GM21576 (cell line): ENCODE data around the gene MID1.

Source experiments
- ATAC-seq: cut with Tn5 transposase; IDR thresholded peaks from one replicate; pipeline ENCODE4 v1.9.1; 2021; ENCODE audit warnings: mild to moderate bottlenecking, moderate library complexity; ENCODE audit not compliant: unreplicated experiment

Gene MID1

GRCh38 chrX:10450229-10450958 lies 170.0 kb downstream of the MID1 start:
- no peak for ATAC-seq

DNA sequence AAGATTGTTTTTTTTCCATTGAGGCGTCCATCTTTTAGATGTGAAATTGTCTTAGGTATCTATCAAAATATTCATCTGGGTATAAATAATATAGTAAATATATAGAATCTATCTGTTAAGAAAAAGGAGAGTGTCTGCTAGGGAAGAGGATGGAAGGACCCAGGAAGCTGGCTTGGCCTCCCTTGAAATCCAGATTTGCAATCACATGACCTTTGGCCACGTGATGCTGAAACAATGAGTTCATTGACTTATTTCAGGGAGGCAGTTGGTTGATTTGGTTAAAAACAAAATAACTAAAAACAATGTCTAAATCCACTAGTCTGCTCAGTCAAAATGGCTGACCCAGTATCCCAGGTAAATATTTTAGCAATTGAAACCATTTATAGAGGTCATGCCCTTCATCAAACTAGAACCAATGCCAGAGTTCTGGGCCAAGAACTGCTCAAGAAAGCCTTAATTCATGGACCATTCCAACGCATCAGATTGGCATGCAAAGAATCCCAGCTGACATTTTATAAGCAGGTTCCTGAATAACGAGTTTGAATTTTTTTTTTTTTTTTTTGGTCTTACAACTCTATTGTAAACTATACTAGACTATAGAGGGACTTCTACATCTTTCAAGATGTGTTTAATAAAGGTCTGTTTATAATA lies 172.7 kb downstream of the MID1 start:
- ATAC-seq, result no peak

DNA sequence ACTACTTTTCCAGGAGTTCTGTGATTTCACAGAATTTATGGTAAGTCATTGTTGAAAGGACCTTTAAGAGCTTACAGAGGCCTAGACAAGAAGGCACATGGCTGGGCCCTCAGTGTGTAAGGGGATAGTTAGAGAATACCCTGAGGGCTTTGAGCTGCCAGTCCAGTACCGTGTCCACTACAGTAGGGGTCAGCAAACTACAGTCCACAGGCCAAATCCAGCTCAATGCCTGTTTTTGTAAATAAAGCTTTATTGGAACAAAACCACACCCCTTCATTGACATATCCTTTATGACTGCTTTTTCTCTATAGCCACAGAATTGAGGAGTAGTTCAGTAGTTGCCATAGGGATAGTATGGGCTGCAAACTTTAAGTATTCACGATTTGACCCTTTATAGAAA lies 176.2 kb downstream of the MID1 start:
- ATAC-seq, result no peak

- ATAC-seq, result no peak
Measured at GRCh38 chrX:10441464-10441863, 178.9 kb downstream of the MID1 start.

- no peak for ATAC-seq
Measured at GRCh38 chrX:10433296-10433965, 187.0 kb downstream of the MID1 start.

- no peak for ATAC-seq
Measured at GRCh38 chrX:10429908-10430307, 190.5 kb downstream of the MID1 start.

DNA sequence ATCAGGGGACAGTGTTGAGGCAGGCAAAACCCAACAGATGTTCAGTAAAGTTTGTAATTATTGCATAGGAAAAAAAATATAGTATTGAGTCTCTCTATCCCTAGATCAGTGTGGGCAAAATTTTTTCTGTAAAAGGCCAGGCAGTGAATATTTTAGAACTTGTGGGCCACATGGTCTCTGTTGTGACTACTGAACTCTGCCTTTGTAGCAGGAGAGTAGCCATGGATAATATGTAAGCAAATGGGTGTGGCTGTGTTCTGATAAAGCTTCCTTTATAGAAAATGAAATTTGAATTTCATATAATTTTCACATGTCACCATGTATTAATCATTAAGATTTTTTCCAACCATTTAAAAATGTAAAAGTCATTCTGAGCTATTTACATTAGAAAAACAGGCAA lies 193.1 kb downstream of the MID1 start:
- ATAC-seq, result no peak

- ATAC-seq, result no peak
Measured at GRCh38 chrX:10423716-10424115, 196.7 kb downstream of the MID1 start.

DNA sequence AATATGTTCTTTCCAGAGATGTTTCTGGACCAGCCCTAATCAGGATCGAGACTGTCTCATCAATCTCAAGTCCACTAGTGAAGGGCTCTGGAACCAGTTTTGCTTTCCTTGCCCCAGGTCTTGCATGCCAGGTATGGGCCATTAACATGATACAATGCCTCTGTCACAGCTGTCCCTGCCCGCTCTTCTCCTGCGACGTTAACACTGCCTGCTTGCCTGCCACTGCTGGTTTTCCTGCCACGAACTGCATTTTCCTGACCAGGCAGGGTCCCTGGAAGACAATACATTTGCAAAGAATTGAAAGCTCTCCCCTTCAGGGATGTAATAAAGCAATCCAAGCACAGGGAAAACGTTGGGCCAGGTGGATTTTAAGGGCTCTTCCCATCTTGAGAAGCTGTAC lies 200.3 kb downstream of the MID1 start:
- ATAC-seq, result no peak

GRCh38 chrX:10416424-10416823 lies 204.0 kb downstream of the MID1 start:
- no peak for ATAC-seq

DNA sequence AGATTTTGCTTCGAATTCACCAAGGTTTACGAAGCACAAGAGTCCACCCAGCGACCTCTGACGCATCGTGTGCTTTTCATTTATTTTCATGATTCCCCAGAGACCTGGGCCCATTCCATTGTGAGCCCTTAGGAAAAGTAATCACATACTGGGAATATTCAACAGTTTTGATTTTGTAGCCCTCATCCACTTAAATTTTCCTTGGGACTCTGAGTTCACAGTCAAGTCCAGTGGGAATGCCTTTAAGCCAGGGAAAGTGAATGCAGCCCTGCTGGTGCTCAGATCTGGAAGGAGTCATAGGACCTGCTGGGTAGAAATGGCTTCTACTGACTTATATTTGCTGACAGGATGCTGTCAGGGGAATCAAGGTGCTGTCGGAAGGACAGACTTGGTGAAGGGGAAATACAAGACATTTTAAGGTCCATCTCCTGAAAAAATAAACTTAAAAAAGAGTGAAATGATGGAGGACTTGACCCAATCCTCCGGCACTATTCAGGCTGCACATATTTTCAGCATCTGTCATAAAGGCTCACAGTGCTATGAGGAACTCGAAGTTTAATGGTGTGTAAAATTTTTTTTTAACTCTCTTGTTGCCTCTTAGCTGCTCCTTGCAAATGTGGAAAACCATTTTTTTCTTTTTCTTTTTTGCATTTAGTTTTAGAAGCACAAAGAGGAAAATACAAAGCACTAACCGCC lies 204.9 kb downstream of the MID1 start:
- ATAC-seq, result no peak

DNA sequence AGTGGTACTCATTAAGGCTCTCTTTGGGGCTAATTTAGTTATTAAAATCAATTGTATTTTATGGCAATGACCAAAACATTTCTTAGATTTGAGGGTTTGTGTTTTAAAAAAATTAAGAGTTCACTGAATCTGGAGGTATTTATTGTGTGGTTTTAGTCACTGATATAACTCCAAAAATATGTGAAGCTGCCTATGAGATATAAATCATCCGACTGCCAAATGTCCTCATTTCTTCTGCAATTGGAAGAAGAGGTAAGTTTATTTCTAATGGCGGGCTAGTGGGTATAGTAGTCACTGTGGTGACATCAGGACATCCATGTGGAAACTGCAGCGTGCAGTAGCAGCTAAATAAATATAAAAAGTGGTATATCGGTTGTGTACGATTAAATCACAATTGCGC lies 205.5 kb downstream of the MID1 start:
- no peak for ATAC-seq

GRCh38 chrX:10414156-10414824 lies 206.1 kb downstream of the MID1 start:
- ATAC-seq, result no peak

DNA sequence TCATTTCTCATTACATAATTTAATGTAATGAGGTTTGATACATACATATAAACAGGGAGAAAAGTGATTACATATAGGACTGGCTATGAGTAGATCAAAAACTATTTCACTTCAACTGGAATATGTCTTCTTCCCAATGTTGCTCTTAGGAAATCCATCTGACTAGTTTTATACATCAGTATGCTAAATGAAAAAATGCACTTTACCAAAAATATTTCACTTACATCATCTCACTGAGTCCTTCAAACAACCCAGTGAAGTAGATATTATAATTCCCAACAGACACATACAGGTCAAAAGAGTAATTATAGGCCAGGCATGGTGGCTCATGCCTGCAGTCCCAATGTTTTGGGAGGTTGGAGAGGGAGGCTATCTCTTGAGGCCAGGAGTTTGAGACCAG lies 215.9 kb downstream of the MID1 start:
- ATAC-seq, result no peak

GRCh38 chrX:10401239-10401638 lies 219.1 kb downstream of the MID1 start:
- ATAC-seq, result no peak

DNA sequence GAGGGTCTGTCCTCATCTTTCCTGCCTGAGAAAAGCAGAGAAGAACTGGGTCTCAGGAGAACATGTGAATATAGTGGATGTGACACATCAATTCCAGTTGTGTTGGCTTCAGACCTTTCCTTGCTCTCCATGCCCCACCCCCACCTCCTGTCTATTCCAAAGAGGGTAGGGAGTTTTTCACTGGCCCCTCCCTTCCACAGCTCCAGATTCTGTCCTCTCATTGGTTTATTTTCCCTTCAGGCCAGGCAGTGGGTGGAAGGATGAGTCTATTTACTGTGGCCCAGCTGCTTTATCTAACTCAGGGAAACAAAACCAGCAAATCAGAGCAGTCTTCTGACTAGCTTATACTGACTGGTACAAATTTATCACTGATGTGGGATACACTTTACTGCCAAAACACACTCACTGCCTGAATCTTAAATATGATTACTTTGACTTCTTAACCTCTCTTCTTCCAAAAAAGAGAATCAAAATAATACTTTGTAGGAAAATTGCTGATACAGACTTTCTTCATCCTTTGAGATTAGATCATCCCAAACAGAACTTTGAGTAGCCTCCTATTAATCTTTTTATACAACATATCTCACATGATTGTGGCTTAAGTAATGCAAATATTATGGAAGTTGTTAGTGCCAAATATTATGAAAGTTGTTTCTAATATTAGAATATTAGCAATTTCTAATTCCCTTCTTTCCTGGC lies 221.2 kb downstream of the MID1 start:
- ATAC-seq, result no peak

GRCh38 chrX:10398215-10398614 lies 222.2 kb downstream of the MID1 start:
- no peak for ATAC-seq

DNA sequence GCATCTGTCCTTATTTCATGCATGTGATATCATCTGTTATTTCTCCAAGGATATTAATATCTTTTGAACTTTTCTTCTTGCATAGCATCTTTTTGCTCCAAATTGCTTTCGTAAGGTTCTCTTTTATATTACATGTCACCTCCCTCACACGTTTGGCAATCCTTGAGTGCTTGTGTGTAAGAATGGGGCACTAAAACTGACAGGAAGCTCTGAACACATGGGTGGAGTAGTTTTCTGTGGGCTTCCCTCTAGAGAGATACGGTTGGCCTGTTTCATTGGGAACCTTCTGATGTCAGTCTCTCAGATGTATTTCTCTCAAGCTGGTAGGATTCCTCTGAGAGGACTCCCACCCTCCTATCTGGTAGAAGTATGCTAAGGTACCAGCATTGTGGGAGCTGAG lies 223.0 kb downstream of the MID1 start:
- ATAC-seq, result no peak

- ATAC-seq, result no peak
Measured at GRCh38 chrX:10395643-10396042, 224.7 kb downstream of the MID1 start.
